PC-3 (cell line): ENCODE data around the gene GOLGA7B.
"Not testable (repeated sequence)": the region's sequence is repeated elsewhere in the genome, so short reads cannot be mapped to it uniquely, and the experiment has no call there.

ENCODE experiments used
- EZH2 ChIP-seq: fragments of 300-600 bp; sonication (generic); IDR thresholded peaks from one replicate; pipeline ENCODE4 v1.6.1; 2017; ENCODE audit warnings: antibody characterized with exemption, mild to moderate bottlenecking, low read length; ENCODE audit not compliant: unreplicated experiment
- EZH2phosphoT487 ChIP-seq: fragments of 300-600 bp; sonication (generic); IDR thresholded peaks from 2 replicates; pipeline ENCODE4 v1.6.1; 2018; ENCODE audit warnings: mild to moderate bottlenecking, antibody characterized with exemption, low read length, borderline replicate concordance
- TF ChIP-seq, protein P1 (sequence below): fragments of 300-600 bp; sonication (generic); conservative IDR thresholded peaks from 2 replicates; pipeline ENCODE4 v1.5.1; 2017; ENCODE audit warnings: antibody characterized with exemption, low read depth, mild to moderate bottlenecking, low read length

DNA sequence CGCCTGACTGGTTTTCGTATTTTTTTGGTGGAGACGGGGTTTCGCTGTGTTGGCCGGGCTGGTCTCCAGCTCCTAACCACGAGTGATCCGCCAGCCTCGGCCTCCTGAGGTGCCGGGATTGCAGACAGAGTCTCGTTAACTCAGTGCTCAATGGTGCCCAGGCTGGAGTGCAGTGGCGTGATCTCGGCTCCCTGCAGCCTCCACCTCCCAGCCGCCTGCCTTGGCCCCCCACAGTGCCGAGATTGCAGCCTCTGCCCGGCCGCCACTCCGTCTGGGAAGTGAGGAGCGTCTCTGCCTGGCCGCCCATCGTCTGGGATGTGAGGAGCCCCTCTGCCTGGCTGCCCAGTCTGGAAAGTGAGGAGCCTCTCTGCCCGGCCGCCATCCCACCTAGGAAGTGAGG lies 8.5 kb upstream of the GOLGA7B start:
- TF ChIP-seq, protein P1, sequence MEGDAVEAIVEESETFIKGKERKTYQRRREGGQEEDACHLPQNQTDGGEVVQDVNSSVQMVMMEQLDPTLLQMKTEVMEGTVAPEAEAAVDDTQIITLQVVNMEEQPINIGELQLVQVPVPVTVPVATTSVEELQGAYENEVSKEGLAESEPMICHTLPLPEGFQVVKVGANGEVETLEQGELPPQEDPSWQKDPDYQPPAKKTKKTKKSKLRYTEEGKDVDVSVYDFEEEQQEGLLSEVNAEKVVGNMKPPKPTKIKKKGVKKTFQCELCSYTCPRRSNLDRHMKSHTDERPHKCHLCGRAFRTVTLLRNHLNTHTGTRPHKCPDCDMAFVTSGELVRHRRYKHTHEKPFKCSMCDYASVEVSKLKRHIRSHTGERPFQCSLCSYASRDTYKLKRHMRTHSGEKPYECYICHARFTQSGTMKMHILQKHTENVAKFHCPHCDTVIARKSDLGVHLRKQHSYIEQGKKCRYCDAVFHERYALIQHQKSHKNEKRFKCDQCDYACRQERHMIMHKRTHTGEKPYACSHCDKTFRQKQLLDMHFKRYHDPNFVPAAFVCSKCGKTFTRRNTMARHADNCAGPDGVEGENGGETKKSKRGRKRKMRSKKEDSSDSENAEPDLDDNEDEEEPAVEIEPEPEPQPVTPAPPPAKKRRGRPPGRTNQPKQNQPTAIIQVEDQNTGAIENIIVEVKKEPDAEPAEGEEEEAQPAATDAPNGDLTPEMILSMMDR: not testable (repeated sequence)
- not testable (repeated sequence) for TF ChIP-seq EZH2phosphoT487, EZH2
